Measurements from ENCODE around the gene TBC1D5.
"Not testable (repeated sequence)": the region's sequence is repeated elsewhere in the genome, so short reads cannot be mapped to it uniquely, and the experiment has no call there.

TBC1D5 gene

DNA sequence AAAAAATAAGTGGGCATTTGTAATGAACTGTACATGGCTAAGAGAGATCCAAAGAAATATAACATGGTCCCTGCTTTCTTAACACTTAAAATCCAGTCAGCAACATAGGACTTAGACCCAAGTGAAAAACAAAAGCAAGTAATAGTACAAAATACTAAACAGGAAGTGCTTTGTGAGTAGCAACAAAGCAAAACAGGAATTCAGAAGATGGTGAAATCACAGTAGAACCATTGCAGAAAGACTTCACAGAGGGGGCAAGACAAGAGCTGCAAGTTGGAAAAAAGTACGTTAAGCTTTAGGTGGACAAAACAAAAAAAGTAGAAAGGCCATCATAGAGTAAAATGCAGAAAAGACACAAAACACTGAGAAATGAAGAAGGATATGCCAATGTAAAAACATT, 116.0 kb downstream of the TBC1D5 start:
- Histone ChIP-seq H3K27me3 (ENCODE audit: insufficient read depth, low read depth) (no peaks in the 10 kb centered on the region), H3K9ac (no peak overlapping the region), H3K4me2 (no peak overlapping the region), H3K4me3 (IDR thresholded peaks at IDR 0.05; ENCODE audit: insufficient read depth, low read depth, low read length) (no peak overlapping the region), H3K27ac (no peak overlapping the region), H3K4me1 (ENCODE audit: low read depth, poor library complexity, severe bottlenecking) (no peaks in the 10 kb centered on the region), H3K79me2 (ENCODE audit: insufficient read depth, low read depth) (no peaks in the 10 kb centered on the region), H2AFZ (ENCODE audit: low read depth) (no peak overlapping the region), H3K36me3 (ENCODE audit: insufficient read depth) (no peaks in the 10 kb centered on the region), H4K20me1 (ENCODE audit: insufficient read depth) (no peaks in the 10 kb centered on the region)
- TF ChIP-seq, protein P1, sequence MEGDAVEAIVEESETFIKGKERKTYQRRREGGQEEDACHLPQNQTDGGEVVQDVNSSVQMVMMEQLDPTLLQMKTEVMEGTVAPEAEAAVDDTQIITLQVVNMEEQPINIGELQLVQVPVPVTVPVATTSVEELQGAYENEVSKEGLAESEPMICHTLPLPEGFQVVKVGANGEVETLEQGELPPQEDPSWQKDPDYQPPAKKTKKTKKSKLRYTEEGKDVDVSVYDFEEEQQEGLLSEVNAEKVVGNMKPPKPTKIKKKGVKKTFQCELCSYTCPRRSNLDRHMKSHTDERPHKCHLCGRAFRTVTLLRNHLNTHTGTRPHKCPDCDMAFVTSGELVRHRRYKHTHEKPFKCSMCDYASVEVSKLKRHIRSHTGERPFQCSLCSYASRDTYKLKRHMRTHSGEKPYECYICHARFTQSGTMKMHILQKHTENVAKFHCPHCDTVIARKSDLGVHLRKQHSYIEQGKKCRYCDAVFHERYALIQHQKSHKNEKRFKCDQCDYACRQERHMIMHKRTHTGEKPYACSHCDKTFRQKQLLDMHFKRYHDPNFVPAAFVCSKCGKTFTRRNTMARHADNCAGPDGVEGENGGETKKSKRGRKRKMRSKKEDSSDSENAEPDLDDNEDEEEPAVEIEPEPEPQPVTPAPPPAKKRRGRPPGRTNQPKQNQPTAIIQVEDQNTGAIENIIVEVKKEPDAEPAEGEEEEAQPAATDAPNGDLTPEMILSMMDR (conservative IDR thresholded peaks at IDR 0.05; ENCODE audit: low read depth, low read length): no peak

DNA sequence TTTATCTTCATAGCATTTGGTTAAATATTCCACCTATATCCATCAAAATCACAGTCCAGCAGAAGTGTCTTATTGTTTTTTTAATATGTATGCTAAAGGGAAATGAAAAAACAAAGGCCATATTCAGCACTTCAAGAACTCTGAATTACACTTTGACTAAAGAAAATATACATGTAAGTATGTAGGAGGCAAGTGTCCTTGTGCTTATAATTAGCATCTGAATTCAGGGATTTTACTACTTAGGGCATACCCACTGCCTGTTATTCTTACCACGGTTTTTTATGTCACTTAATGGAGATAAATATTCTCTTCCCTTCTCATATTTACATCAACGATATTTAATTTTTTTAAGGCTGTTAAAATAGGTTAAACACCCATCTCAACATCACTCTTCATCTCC, 117.3 kb downstream of the TBC1D5 start:
- Histone ChIP-seq H3K4me2 (no peak overlapping the region), H3K4me1 (ENCODE audit: low read depth, poor library complexity, severe bottlenecking) (no peaks in the 10 kb centered on the region)

DNA sequence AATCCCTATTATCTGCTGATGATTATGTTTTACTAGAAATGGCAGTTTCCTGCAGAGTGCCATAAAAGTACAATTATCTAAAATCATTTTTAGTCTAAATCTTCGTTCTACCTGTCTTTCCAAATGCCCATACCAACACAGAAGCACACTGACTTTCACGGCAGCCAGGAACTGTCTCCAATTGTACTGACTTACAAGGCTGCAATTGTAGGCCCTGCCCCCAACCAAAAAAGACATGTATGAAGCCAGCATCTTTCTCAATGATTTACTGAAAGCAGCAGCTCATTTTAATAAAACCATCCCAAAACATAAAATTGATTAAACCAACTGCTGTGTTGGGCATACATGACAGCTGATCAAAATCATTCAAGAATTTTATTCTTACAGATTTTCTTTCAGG, 119.0 kb downstream of the TBC1D5 start:
- no peak overlapping the region for H3K27ac ChIP-seq
- no peaks in the 10 kb centered on the region for H3K4me1 ChIP-seq (ENCODE audit: low read depth, poor library complexity, severe bottlenecking)
- H3K4me3 ChIP-seq (IDR thresholded peaks at IDR 0.05; ENCODE audit: insufficient read depth, low read depth, low read length): no peak overlapping the region
- H4K20me1 ChIP-seq (ENCODE audit: insufficient read depth): no peaks in the 10 kb centered on the region
- H2AFZ ChIP-seq (ENCODE audit: low read depth): no peak overlapping the region
- H3K9ac ChIP-seq: no peak overlapping the region
- H3K4me2 ChIP-seq: no peak overlapping the region
- H3K36me3 ChIP-seq (ENCODE audit: insufficient read depth): no peaks in the 10 kb centered on the region
- no peaks in the 10 kb centered on the region for H3K27me3 ChIP-seq (ENCODE audit: insufficient read depth, low read depth)
- no peaks in the 10 kb centered on the region for H3K79me2 ChIP-seq (ENCODE audit: insufficient read depth, low read depth)
- TF ChIP-seq, protein P1 (conservative IDR thresholded peaks at IDR 0.05; ENCODE audit: low read depth, low read length): no peak

More for the DNA sequence above, 117.3 kb downstream of the TBC1D5 start:
- Histone ChIP-seq H3K36me3 (ENCODE audit: insufficient read depth) (no peaks in the 10 kb centered on the region), H4K20me1 (ENCODE audit: insufficient read depth) (no peaks in the 10 kb centered on the region), H3K9ac (no peak overlapping the region), H2AFZ (ENCODE audit: low read depth) (no peak overlapping the region), H3K27me3 (ENCODE audit: insufficient read depth, low read depth) (no peaks in the 10 kb centered on the region), H3K79me2 (ENCODE audit: insufficient read depth, low read depth) (no peaks in the 10 kb centered on the region), H3K27ac (no peak overlapping the region), H3K4me3 (IDR thresholded peaks at IDR 0.05; ENCODE audit: insufficient read depth, low read depth, low read length) (no peak overlapping the region)
- TF ChIP-seq, protein P1 (conservative IDR thresholded peaks at IDR 0.05; ENCODE audit: low read depth, low read length): no peak

DNA sequence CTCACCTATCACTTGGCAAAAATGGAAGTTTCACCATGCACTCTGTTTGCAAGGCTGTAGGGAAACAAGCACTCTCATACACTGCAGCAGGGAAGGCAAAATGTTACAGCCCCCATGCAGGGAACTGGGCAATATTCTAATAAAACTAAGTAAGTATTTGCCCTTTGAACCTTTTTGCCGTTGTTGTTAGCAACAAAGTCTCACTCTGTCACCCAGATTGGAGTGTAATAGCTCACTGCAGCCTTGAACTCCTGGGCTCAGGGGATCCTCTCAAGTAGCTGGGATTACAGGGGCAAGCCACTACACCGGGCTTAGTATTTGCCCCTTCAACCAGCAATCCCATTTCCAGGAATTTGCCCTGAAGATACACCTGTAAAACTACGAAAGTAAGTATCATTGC, 122.5 kb downstream of the TBC1D5 start:
- Histone ChIP-seq H3K4me3 (IDR thresholded peaks at IDR 0.05; ENCODE audit: insufficient read depth, low read depth, low read length) (no peak overlapping the region), H3K4me1 (ENCODE audit: low read depth, poor library complexity, severe bottlenecking) (no peaks in the 10 kb centered on the region), H3K4me2 (no peak overlapping the region), H3K27ac (no peak overlapping the region), H3K27me3 (ENCODE audit: insufficient read depth, low read depth) (no peaks in the 10 kb centered on the region), H3K36me3 (ENCODE audit: insufficient read depth) (no peaks in the 10 kb centered on the region), H3K79me2 (ENCODE audit: insufficient read depth, low read depth) (no peaks in the 10 kb centered on the region), H3K9ac (no peak overlapping the region), H2AFZ (ENCODE audit: low read depth) (no peak overlapping the region), H4K20me1 (ENCODE audit: insufficient read depth) (no peaks in the 10 kb centered on the region)
- TF ChIP-seq, protein P1 (conservative IDR thresholded peaks at IDR 0.05; ENCODE audit: low read depth, low read length): no peak

DNA sequence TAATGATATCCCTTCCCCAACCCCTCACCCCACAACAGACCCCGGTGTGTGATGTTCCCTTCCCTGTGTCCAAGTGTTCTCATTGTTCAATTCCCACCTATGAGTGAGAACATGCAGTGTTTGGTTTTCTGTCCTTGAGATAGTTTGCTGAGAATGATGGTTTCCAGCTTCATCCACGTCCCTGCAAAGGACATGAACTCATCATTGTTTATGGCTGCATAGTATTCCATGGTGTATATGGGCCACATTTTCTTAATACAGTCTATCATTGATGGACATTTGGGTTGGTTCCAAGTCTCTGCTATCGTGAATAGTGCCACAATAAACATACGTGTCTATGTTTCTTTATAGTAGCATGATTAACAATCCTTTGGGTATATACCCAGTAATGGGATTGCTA, 129.4 kb downstream of the TBC1D5 start:
- H3K4me2 ChIP-seq; H3K36me3 ChIP-seq (ENCODE audit: insufficient read depth): not testable (repeated sequence)

More for the DNA sequence above, 129.4 kb downstream of the TBC1D5 start:
- H3K27ac ChIP-seq; H3K4me1 ChIP-seq (ENCODE audit: low read depth, poor library complexity, severe bottlenecking); H4K20me1 ChIP-seq (ENCODE audit: insufficient read depth); H2AFZ ChIP-seq (ENCODE audit: low read depth); H3K4me3 ChIP-seq (IDR thresholded peaks at IDR 0.05; ENCODE audit: insufficient read depth, low read depth, low read length); H3K79me2 ChIP-seq (ENCODE audit: insufficient read depth, low read depth); H3K9ac ChIP-seq; H3K27me3 ChIP-seq (ENCODE audit: insufficient read depth, low read depth): not testable (repeated sequence)
